GM18873 (cell line): ENCODE results near the gene PTH2R.

Source experiments
- ATAC-seq: cut with Tn5 transposase; IDR thresholded peaks from one replicate; pipeline ENCODE4 v1.9.1; 2021; ENCODE audit warnings: mild to moderate bottlenecking, moderate library complexity, moderate number of reproducible peaks; ENCODE audit not compliant: unreplicated experiment, low FRiP score

The PTH2R gene

DNA sequence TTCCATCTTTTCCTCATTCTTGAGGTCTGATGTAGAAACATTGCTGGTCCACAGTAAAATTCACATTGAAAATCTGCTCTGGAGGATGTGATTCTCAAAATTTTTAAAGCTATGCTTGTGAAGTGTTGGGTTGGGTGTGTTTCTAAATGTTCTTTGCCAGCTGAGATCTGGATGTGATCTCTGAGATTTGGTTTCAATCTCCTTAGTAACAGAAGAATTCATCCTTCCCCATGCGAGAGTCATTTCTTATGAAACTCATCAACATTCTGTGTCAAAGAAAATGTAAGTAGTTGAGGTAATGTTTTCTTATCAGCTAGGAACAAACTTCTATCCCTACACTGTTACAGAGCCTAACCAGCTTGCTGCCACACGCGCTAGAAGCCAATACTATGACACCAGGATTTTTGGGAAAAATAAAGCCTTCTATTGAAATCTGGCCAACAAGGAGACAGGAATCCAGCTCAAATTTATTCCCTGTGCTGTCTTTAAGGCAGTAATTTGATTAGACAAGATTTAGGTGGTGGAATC is 134.9 kb downstream of the PTH2R start:
- no peak for ATAC-seq

DNA sequence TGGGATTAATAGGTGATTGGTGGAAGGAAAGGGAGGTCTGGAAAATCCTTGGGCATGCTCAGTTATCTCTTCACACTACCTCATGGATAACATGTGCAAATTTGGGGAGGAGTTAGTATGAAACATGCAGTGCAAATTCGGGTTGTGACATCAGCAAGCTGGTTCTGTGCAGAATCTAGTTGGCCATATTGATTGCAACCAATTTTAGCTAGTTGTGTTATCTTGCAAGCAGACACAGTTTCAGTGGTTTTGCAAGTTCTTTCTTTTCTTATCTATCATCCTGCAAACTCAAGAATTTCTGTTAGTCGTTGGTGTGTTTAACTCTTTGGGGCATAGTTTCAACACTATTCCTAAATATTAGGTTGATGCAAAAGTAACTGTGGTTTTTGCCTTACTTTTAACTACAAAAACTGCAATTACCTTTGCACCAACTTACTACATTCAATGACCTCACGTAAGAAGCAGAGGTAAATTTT is 135.4 kb downstream of the PTH2R start:
- no peak for ATAC-seq

DNA sequence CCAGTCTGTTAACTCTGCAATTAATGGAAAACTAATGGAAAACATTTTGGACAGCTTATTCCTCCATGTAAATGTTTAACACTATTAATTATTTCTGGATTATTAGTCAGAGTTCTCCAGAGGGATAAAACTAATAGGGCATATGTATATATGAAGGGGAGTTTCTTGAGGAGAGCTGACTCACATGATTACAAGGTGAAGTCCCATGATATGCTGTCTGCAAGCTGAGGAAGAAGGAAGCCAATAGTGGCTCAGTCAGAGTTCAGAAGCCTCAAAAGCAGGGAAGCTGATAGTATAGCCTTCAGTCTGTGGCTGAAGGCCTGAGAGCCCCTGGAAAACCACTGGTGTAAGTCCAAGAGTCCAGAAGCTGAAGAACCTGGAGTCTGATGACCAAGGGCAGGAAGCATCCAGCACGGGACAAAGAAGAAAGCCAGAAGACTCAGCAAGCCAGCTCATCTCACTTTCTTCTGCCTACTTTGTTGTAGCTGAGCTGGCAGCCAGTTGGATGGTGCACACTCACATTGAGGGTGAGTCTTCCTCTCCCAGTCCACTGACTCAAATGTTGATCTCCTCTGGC is 136.0 kb downstream of the PTH2R start:
- ATAC-seq = no peak
